Neuronal stem cell (in vitro differentiated cells): ENCODE measurements around the gene RFC5.

ENCODE experiments used
- DNase-seq: peaks from one replicate; pipeline ENCODE4 v3.0.0-alpha.2; 2013; ENCODE audit warnings: low spot score
- H2AFZ ChIP-seq: one replicate; pipeline ENCODE4 v1.6.1; 2013; ENCODE audit warnings: mild to moderate bottlenecking, low read length, inconsistent platforms
- H2AK5ac ChIP-seq: 2 replicates; pipeline ENCODE4 v1.6.1; 2013; ENCODE audit warnings: low read depth, mild to moderate bottlenecking, inconsistent platforms, low read length, moderate library complexity, mixed read lengths
- H2BK120ac ChIP-seq: 2 replicates; pipeline ENCODE4 v1.6.1; 2013; ENCODE audit warnings: low read depth, mild to moderate bottlenecking, inconsistent platforms, low read length, moderate library complexity, mixed read lengths
- H2BK12ac ChIP-seq: one replicate; pipeline ENCODE4 v1.6.1; 2013; ENCODE audit warnings: low read length, inconsistent platforms
- H2BK15ac ChIP-seq: 2 replicates; pipeline ENCODE4 v1.6.1; 2013; ENCODE audit warnings: mild to moderate bottlenecking, low read length, inconsistent platforms, mixed read lengths
- H2BK5ac ChIP-seq: one replicate; pipeline ENCODE4 v1.6.1; 2013; ENCODE audit warnings: inconsistent platforms, mild to moderate bottlenecking, low read length, moderate library complexity
- H3K14ac ChIP-seq: one replicate; pipeline ENCODE4 v1.6.1; 2013; ENCODE audit warnings: low read length, inconsistent platforms
- H3K18ac ChIP-seq: 2 replicates; pipeline ENCODE4 v1.6.1; 2013; ENCODE audit warnings: low read length, inconsistent platforms
- H3K23ac ChIP-seq: 2 replicates; pipeline ENCODE4 v1.6.1; 2013; ENCODE audit warnings: low read depth, mild to moderate bottlenecking, mixed read lengths, low read length, inconsistent platforms; ENCODE audit not compliant: poor library complexity
- H3K27ac ChIP-seq: replicated peaks from 3 replicates; pipeline ENCODE4 v1.5.1; 2013; ENCODE audit warnings: low read length, inconsistent platforms
- H3K27me3 ChIP-seq, 3 experiments: 2 replicates each; pipeline ENCODE4 v1.6.1; 2013; ENCODE audit warnings: low read length in 3 of 3, mild to moderate bottlenecking in 2 of 3, inconsistent platforms in 1 of 3, low read depth in 1 of 3, mixed read lengths in 1 of 3, moderate library complexity in 1 of 3; ENCODE audit not compliant: control insufficient read depth in 3 of 3, insufficient read depth in 3 of 3
- H3K36me3 ChIP-seq, 2 donors: replicated peaks in 1 of 2; 2 replicates each; pipeline ENCODE4 v1.6.1; 2013; ENCODE audit warnings: low read length in 2 of 2; ENCODE audit not compliant: control insufficient read depth in 2 of 2, insufficient read depth in 2 of 2
- H3K4ac ChIP-seq: 2 replicates; pipeline ENCODE4 v1.6.1; 2013; ENCODE audit warnings: inconsistent platforms, mild to moderate bottlenecking, low read length, moderate library complexity
- H3K4me1 ChIP-seq, 2 donors: 1 replicate in 1 of 2; 2 replicates in 1 of 2; pipeline ENCODE4 v1.6.1; 2013; ENCODE audit warnings: low read length in 2 of 2, low read depth in 1 of 2; ENCODE audit not compliant: control insufficient read depth in 2 of 2, insufficient read depth in 1 of 2
- H3K4me2 ChIP-seq: one replicate; pipeline ENCODE4 v1.6.1; 2013; ENCODE audit warnings: mild to moderate bottlenecking, low read length, inconsistent platforms; ENCODE audit not compliant: insufficient read depth, poor library complexity, severe bottlenecking
- H3K4me3 ChIP-seq, 2 donors: 2 replicates each; pipeline ENCODE4 v1.5.1; 2013; ENCODE audit warnings: low read length in 2 of 2, mild to moderate bottlenecking in 2 of 2, inconsistent platforms in 1 of 2, moderate library complexity in 1 of 2
- H3K79me1 ChIP-seq: one replicate; pipeline ENCODE4 v1.6.1; 2013; ENCODE audit warnings: low read depth, mild to moderate bottlenecking, inconsistent platforms, low read length, moderate library complexity
- H3K9ac ChIP-seq: one replicate; pipeline ENCODE4 v1.6.1; 2013; ENCODE audit warnings: mild to moderate bottlenecking, low read depth, low read length, inconsistent platforms; ENCODE audit not compliant: poor library complexity
- H3K9me3 ChIP-seq, 2 donors: replicated peaks in 1 of 2; 2 replicates each; pipeline versions ENCODE3 to v1.6.1; 2013; ENCODE audit warnings: low read length in 2 of 2, mild to moderate bottlenecking in 2 of 2, inconsistent platforms in 1 of 2, low read depth in 1 of 2, mixed read lengths in 1 of 2, moderate library complexity in 1 of 2; ENCODE audit not compliant: control insufficient read depth in 2 of 2, insufficient read depth in 1 of 2
- H4K8ac ChIP-seq: one replicate; pipeline ENCODE4 v1.6.1; 2013; ENCODE audit warnings: low read depth, mild to moderate bottlenecking, inconsistent platforms, low read length, moderate library complexity
- H4K91ac ChIP-seq: one replicate; pipeline ENCODE4 v1.6.1; 2013; ENCODE audit warnings: low read length, low read depth, mild to moderate bottlenecking, inconsistent platforms; ENCODE audit not compliant: poor library complexity
- WGBS, 2 donors: extraction: QIAGEN DNeasy Blood & Tissue Kit; methylation state at CpG; one replicate each; pipeline ENCODE4 v1.1.7; 2013; ENCODE audit warnings: missing lambda C conversion rate in 2 of 2, mixed read lengths in 1 of 2; ENCODE audit not compliant: insufficient read length in 2 of 2, insufficient replicate concordance in 1 of 2; ENCODE audit errors: extremely low coverage in 2 of 2; 5-methylcytosine and 5-hydroxymethylcytosine counted together

Gene RFC5

DNA sequence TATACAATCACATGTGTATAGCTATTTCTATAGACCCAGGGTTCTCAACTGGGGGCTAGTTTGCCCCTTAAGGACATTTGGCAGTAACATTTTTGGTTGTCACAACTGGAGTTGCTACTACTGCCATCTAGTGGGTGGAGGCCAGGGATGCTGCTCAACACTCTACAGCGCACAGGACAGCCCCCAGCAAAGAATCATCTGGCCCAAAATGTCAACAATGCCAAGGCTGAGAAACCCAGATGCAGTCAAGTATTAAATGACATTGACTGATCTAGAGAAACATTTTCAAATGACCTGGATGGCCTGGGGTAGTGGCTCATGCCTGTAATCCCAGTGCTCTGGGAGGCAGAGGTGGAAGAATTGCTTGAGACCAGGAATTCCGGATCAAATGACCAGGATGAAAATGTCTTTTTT, 38.6 kb downstream of the RFC5 start:
- no peak overlapping the region for H3K4me3 ChIP-seq
- H3K36me3 ChIP-seq = peaks cover 2 to 37% of the 10 kb centered on the region in 2 donors
- no peak overlapping the region for H2BK5ac ChIP-seq
- DNase-seq = no peak
- no peak overlapping the region for H4K91ac ChIP-seq
- H2BK12ac ChIP-seq = no peak overlapping the region
- no peak overlapping the region for H3K18ac ChIP-seq
- H3K23ac ChIP-seq = no peak overlapping the region
- H3K27me3 ChIP-seq = no peaks in the 10 kb centered on the region
- no peak overlapping the region for H3K4me2 ChIP-seq
- no peaks in the 10 kb centered on the region for H3K9me3 ChIP-seq
- no peak overlapping the region for H3K14ac ChIP-seq
- H2AK5ac ChIP-seq = no peak overlapping the region
- no CpG with 5 or more reads among the region's 2 CpGs for WGBS, 2 donors
- no peak overlapping the region for H3K4ac ChIP-seq
- H3K79me1 ChIP-seq = peaks cover 1% of the 10 kb centered on the region
- H2BK15ac ChIP-seq = no peak overlapping the region
- no peak overlapping the region for H3K9ac ChIP-seq
- H2BK120ac ChIP-seq = no peak overlapping the region
- H4K8ac ChIP-seq = no peak overlapping the region
- H3K4me1 ChIP-seq = peaks cover under 1 to 7% of the 10 kb centered on the region in 2 donors
- no peak overlapping the region for H2AFZ ChIP-seq
- H3K27ac ChIP-seq = no peak overlapping the region

DNA sequence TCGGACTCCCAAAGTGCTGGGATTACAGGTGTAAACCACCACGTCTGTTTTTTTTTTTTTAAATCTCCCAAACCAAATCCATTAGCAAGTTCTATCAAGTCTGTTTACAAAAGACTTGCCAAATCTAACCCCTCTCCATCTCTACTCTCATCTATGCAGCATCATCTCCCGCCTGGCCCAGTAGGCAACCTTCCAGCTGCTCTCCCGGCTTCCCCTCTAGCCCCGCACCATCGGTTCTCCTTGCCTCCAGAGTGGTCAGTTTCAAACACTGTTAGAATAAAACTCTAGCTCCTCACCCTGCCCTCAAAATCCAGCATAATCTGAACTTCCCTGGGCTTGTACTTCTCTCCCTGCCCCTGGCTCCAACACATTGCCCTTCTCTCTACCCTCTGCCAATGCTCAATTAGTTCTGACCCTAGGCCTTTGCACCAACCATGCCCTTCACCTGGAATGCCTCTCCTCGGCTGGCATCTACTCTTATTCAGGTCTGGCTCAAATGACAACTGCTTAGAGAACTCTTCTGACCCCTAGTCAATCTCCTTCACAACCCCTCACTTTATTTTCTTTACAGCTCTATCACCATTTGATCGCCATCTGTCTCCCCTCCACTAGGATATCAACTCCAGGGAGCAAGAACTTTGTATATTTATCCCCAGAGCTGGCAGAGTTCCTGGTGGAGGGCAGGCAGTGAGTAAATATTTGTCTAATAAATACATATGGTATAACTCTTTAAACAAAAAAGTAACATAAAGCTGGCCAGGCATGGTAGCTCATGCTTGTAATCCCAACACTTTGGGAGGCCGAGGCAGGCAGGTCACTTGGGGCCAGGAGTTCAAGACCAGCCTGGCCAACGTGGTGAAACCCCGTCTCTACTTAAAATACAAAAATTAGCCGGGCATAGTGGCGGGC, 39.6 kb downstream of the RFC5 start:
- H3K14ac ChIP-seq = no peak overlapping the region
- H3K9me3 ChIP-seq = no peaks in the 10 kb centered on the region
- no peak overlapping the region for H3K4ac ChIP-seq
- no peak overlapping the region for H2BK15ac ChIP-seq
- H3K4me3 ChIP-seq = no peak overlapping the region
- H2AFZ ChIP-seq = no peak overlapping the region
- H3K18ac ChIP-seq = no peak overlapping the region
- no peak overlapping the region for H2AK5ac ChIP-seq
- no peak overlapping the region for H3K4me2 ChIP-seq
- peaks cover 4 to 9% of the 10 kb centered on the region in 2 donors for H3K4me1 ChIP-seq
- H3K79me1 ChIP-seq = no peaks in the 10 kb centered on the region
- no peaks in the 10 kb centered on the region for H3K27me3 ChIP-seq
- H2BK12ac ChIP-seq = no peak overlapping the region
- 100% methylated on average over 1 of the region's 13 CpGs; no CpG with 5 or more reads in 1 of the 2 donors for WGBS, 2 donors
- H3K36me3 ChIP-seq = peaks cover 0 to 27% of the 10 kb centered on the region in 2 donors
- H3K23ac ChIP-seq = no peak overlapping the region
- no peak overlapping the region for H2BK120ac ChIP-seq
- DNase-seq = no peak
- H2BK5ac ChIP-seq = no peak overlapping the region
- H3K9ac ChIP-seq = no peak overlapping the region
- no peak overlapping the region for H3K27ac ChIP-seq
- no peak overlapping the region for H4K91ac ChIP-seq
- no peak overlapping the region for H4K8ac ChIP-seq

DNA sequence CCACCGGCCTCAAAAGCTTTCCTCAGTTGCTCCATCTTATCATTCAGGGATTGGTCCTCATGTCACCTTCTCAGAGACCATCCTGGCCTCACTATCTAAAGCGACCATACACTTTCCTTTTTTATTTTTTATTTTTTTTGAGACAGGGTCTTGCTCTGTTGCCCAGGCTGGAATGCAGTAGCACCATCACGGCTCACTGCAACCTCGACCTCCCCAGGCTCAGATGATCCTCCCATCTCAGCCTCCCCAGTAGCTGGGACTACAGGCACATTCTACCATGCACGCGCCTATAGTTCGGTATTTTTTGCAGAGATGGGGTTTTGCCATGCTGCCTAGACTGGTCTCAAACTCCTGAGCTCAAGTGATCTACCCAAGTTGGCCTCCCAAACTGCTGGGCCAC, 41.7 kb downstream of the RFC5 start:
- Histone ChIP-seq H2AFZ (no peak overlapping the region), H3K14ac (no peak overlapping the region), H3K23ac (no peak overlapping the region), H3K9ac (no peak overlapping the region), H3K9me3 (no peaks in the 10 kb centered on the region), H3K18ac (no peak overlapping the region), H3K4me2 (no peak overlapping the region), H2BK12ac (no peak overlapping the region), H4K8ac (no peak overlapping the region), H3K4me3 (no peak overlapping the region), H4K91ac (no peak overlapping the region), H3K27me3 (no peaks in the 10 kb centered on the region), H3K4me1 (peaks cover 4 to 9% of the 10 kb centered on the region in 2 donors), H2BK15ac (no peak overlapping the region), H2BK5ac (no peak overlapping the region), H3K27ac (no peak overlapping the region), H2BK120ac (no peak overlapping the region), H3K79me1 (no peaks in the 10 kb centered on the region), H3K4ac (no peak overlapping the region), H2AK5ac (no peak overlapping the region), H3K36me3 (peaks cover 0 to 9% of the 10 kb centered on the region in 2 donors)
- no CpG with 5 or more reads among the region's 7 CpGs for WGBS, 2 donors
- no peak for DNase-seq

DNA sequence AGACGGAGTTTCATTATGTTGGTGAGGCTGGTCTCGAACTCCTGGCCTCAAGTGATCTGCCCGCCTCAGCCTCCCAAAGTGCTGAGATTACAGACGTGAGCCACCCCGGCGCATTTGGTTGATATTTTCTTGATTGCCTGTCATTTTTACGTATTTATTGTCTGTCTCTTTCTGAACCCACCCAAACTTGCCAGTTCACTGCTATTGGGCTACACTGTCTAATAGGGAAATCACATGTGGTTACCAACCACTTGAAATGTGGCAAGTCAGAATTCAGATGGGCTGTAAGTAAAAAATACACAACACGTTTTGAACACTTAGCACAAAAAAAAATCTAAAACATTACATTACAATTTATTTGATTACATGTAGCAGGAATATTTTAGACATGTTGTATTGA, 42.4 kb downstream of the RFC5 start:
- Histone ChIP-seq H3K9me3 (peaks cover 0 to 1% of the 10 kb centered on the region in 2 donors), H3K27ac (no peak overlapping the region)
- WGBS, 2 donors = no CpG with 5 or more reads among the region's 8 CpGs

More for the DNA sequence above, 42.4 kb downstream of the RFC5 start:
- no peak overlapping the region for H2AK5ac ChIP-seq
- H2BK120ac ChIP-seq = no peak overlapping the region
- no peak overlapping the region for H3K4me3 ChIP-seq
- no peak overlapping the region for H4K91ac ChIP-seq
- no peak overlapping the region for H3K18ac ChIP-seq
- DNase-seq = no peak
- peaks cover 0 to 13% of the 10 kb centered on the region in 2 donors for H3K36me3 ChIP-seq
- H3K23ac ChIP-seq = no peak overlapping the region
- no peak overlapping the region for H2BK15ac ChIP-seq
- H3K4me1 ChIP-seq = peaks cover 4 to 9% of the 10 kb centered on the region in 2 donors
- H2BK12ac ChIP-seq = no peak overlapping the region
- H4K8ac ChIP-seq = no peak overlapping the region
- H2BK5ac ChIP-seq = no peak overlapping the region
- H3K4me2 ChIP-seq = no peak overlapping the region
- H2AFZ ChIP-seq = no peak overlapping the region
- H3K14ac ChIP-seq = no peak overlapping the region
- no peak overlapping the region for H3K4ac ChIP-seq
- H3K79me1 ChIP-seq = no peaks in the 10 kb centered on the region
- no peaks in the 10 kb centered on the region for H3K27me3 ChIP-seq
- H3K9ac ChIP-seq = no peak overlapping the region
